Measurements from ENCODE around the gene PEAK3.

The PEAK3 gene

DNA sequence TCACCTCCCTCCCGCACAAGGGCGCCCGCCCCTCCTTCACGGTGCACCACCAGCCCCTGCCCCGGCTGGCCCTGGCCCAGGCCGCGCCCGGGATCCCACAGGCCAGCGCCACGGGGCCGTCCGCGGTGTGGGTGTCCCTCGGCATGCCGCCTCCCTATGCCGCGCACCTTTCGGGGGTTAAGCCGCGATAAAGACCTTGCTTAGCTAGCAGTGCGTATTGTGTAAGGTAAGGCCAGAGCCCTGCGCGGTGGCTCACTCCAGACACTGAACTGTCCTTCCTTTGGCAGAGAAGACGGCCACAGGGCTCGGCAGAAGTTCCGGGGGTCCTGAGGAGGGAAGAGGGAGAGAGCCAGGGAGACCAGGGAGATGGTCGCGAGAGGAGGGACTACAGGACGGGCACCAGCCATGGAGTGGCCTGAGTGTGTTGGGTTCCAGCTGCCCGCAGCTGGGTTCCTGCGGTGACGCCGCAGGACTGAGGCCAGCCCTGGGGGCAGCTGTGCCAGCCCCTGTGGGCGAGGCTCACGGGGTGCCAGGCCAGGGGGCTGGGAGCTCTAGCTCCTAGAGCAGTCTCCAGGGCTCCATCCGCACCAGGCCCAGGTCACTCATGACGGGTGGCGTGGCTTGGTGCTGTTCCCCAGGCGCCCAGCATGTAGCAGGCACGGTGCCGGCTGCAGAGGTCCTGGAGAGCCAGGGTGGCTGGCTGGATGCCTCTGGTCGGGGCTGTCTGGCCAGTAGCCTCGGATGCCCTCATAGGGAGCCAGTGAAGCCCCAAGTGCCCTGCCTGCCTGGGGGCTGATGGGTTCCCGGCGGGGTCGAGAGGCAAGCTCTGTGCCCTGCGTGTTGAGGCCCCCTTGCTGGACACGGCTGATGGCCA, 53.6 kb downstream of the PEAK3 start:
- no peak overlapping the region for H2BK15ac ChIP-seq (replicated peaks; ENCODE audit: low read depth)
- no peak overlapping the region for H4K8ac ChIP-seq (ENCODE audit: low read depth, low read length)
- no peak overlapping the region for H3K9ac ChIP-seq (ENCODE audit: low read length)
- H4K5ac ChIP-seq (ENCODE audit: low read length): no peak overlapping the region
- no peaks in the 10 kb centered on the region for H3K27me3 ChIP-seq (ENCODE audit: insufficient read depth, low read length, poor library complexity)
- DNase-seq: no peak
- H3K4ac ChIP-seq (ENCODE audit: low read depth, low read length): no peak overlapping the region
- H3K36me3 ChIP-seq (ENCODE audit: control insufficient read depth, insufficient read depth, low read length): peaks cover 5% of the 10 kb centered on the region
- H3K4me3 ChIP-seq (ENCODE audit: low read length): no peak overlapping the region
- H3K4me2 ChIP-seq (ENCODE audit: low read length): no peak overlapping the region
- WGBS (ENCODE audit: extremely low coverage, insufficient coverage, low lambda C conversion rate): no CpG with 5 or more reads among the region's 48 CpGs
- no peaks in the 10 kb centered on the region for H3K4me1 ChIP-seq (ENCODE audit: control insufficient read depth, low read depth, low read length)
- H3K18ac ChIP-seq (ENCODE audit: low read length): no peak overlapping the region
- no peak overlapping the region for H2BK5ac ChIP-seq (ENCODE audit: low read length)
- H3K56ac ChIP-seq (ENCODE audit: low read length): no peak overlapping the region
- no peak overlapping the region for H2AK5ac ChIP-seq (ENCODE audit: low read length)
- no peak overlapping the region for H3K27ac ChIP-seq (ENCODE audit: low read depth, low read length)
- no peak overlapping the region for H3K23ac ChIP-seq (ENCODE audit: low read length)
- H2BK120ac ChIP-seq (ENCODE audit: low read depth, low read length): no peak overlapping the region
- H3K79me1 ChIP-seq (ENCODE audit: low read length): peaks cover under 1% of the 10 kb centered on the region
- H3K79me2 ChIP-seq (ENCODE audit: control insufficient read depth, insufficient read depth, low read length): no peaks in the 10 kb centered on the region

DNA sequence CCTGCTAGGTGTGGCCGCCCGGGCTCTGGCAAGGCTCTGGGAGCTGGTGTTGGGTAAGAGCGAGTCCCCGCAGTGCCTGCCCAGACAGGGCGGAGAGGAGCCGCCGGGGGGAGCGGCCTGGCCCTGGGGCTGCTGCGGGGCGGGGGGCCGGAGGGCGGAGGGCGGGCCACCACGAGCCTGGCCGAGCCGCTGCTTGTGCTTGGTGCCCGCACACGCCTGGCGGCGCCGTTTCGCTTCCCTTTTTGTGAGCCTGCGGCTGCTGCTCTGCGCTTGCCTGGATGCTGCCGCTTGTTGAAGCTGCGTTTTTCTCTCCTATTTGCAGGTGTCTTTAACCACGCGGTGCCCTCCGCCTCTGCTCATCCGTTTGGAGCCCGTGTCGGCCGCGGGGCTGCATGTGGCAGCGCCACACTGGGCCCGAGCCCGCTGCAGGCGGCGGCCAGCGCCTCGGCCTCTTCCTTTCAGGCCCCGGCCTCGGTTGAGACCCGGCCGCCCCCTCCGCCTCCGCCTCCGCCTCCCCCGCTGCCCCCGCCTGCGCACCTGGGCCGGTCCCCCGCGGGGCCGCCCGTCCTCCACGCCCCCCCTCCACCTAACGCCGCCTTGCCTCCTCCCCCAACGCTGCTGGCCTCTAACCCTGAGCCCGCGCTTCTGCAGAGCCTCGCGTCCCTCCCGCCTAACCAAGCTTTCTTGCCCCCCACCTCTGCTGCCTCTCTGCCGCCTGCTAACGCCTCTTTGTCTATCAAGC, 54.4 kb downstream of the PEAK3 start:
- Histone ChIP-seq H2BK15ac (replicated peaks; ENCODE audit: low read depth) (no peak overlapping the region), H3K79me1 (ENCODE audit: low read length) (no peaks in the 10 kb centered on the region), H3K4me2 (ENCODE audit: low read length) (no peak overlapping the region), H3K4me1 (ENCODE audit: control insufficient read depth, low read depth, low read length) (no peaks in the 10 kb centered on the region), H3K27me3 (ENCODE audit: insufficient read depth, low read length, poor library complexity) (no peaks in the 10 kb centered on the region), H2AK5ac (ENCODE audit: low read length) (no peak overlapping the region), H4K8ac (ENCODE audit: low read depth, low read length) (no peak overlapping the region), H2BK120ac (ENCODE audit: low read depth, low read length) (no peak overlapping the region), H3K4ac (ENCODE audit: low read depth, low read length) (no peak overlapping the region), H2BK5ac (ENCODE audit: low read length) (no peak overlapping the region), H3K56ac (ENCODE audit: low read length) (no peak overlapping the region), H3K18ac (ENCODE audit: low read length) (no peak overlapping the region), H3K4me3 (ENCODE audit: low read length) (no peak overlapping the region), H3K27ac (ENCODE audit: low read depth, low read length) (no peak overlapping the region), H3K23ac (ENCODE audit: low read length) (no peak overlapping the region), H3K9ac (ENCODE audit: low read length) (no peak overlapping the region), H4K5ac (ENCODE audit: low read length) (no peak overlapping the region), H3K79me2 (ENCODE audit: control insufficient read depth, insufficient read depth, low read length) (no peaks in the 10 kb centered on the region), H3K36me3 (ENCODE audit: control insufficient read depth, insufficient read depth, low read length) (peaks cover 5% of the 10 kb centered on the region)
- WGBS (ENCODE audit: extremely low coverage, insufficient coverage, low lambda C conversion rate): no CpG with 5 or more reads among the region's 67 CpGs
- DNase-seq: no peak

DNA sequence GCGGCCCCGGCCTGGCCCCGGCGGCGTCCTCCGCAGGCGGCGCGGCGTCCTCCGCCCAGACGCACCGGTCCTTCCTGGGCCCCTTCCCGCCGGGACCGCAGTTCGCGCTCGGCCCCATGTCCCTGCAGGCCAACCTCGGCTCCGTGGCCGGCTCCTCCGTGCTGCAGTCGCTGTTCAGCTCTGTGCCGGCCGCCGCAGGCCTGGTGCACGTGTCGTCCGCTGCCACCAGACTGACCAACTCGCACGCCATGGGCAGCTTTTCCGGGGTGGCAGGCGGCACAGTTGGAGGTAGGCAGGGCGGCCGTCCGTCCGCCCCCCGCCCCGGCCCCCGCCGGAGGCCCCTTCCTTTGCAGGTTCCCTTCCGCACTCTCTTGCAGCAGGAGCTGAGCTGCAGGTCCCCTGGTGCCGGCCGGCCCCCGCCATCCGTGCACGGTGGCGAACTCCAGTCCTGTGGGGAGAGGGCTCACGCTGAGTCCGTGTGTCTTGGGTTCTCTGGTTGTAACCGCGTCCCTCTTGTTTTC, 55.1 kb downstream of the PEAK3 start:
- Histone ChIP-seq H3K4me3 (ENCODE audit: low read length) (no peak overlapping the region), H2AK5ac (ENCODE audit: low read length) (no peak overlapping the region), H3K79me1 (ENCODE audit: low read length) (no peaks in the 10 kb centered on the region), H3K23ac (ENCODE audit: low read length) (no peak overlapping the region), H3K4ac (ENCODE audit: low read depth, low read length) (no peak overlapping the region), H2BK15ac (replicated peaks; ENCODE audit: low read depth) (no peak overlapping the region), H3K18ac (ENCODE audit: low read length) (no peak overlapping the region), H3K4me2 (ENCODE audit: low read length) (no peak overlapping the region), H3K56ac (ENCODE audit: low read length) (no peak overlapping the region), H2BK120ac (ENCODE audit: low read depth, low read length) (no peak overlapping the region), H4K8ac (ENCODE audit: low read depth, low read length) (no peak overlapping the region), H3K4me1 (ENCODE audit: control insufficient read depth, low read depth, low read length) (no peaks in the 10 kb centered on the region), H3K36me3 (ENCODE audit: control insufficient read depth, insufficient read depth, low read length) (peaks cover 5% of the 10 kb centered on the region), H2BK5ac (ENCODE audit: low read length) (no peak overlapping the region), H3K27me3 (ENCODE audit: insufficient read depth, low read length, poor library complexity) (no peaks in the 10 kb centered on the region), H3K79me2 (ENCODE audit: control insufficient read depth, insufficient read depth, low read length) (no peaks in the 10 kb centered on the region), H3K27ac (ENCODE audit: low read depth, low read length) (no peak overlapping the region), H4K5ac (ENCODE audit: low read length) (no peak overlapping the region), H3K9ac (ENCODE audit: low read length) (no peak overlapping the region)
- DNase-seq: no peak
- WGBS (ENCODE audit: extremely low coverage, insufficient coverage, low lambda C conversion rate): no CpG with 5 or more reads among the region's 53 CpGs

DNA sequence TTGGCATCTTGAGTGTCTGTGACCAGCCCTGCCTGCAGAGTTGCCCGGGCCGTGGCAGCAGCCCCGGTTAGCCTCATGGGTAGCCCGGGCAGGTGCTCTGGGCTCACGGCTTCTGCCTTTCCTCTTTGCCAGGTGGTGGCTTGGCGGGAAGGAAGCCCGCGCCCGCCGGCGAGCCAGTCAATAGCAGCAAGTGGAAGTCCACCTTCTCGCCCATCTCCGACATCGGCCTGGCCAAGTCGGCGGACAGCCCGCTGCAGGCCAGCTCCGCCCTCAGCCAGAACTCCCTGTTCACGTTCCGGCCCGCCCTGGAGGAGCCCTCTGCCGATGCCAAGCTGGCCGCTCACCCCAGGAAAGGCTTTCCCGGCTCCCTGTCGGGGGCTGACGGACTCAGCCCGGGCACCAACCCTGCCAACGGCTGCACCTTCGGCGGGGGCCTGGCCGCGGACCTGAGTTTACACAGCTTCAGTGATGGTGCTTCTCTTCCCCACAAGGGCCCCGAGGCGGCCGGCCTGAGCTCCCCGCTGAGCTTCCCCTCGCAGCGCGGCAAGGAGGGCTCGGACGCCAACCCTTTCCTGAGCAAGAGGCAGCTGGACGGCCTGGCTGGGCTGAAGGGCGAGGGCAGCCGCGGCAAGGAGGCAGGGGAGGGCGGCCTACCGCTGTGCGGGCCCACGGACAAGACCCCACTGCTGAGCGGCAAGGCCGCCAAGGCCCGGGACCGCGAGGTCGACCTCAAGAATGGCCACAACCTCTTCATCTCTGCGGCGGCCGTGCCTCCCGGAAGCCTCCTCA, 55.7 kb downstream of the PEAK3 start:
- H2BK15ac ChIP-seq (replicated peaks; ENCODE audit: low read depth): no peak overlapping the region
- no peak overlapping the region for H2BK120ac ChIP-seq (ENCODE audit: low read depth, low read length)
- H3K9ac ChIP-seq (ENCODE audit: low read length): no peak overlapping the region
- H3K4me1 ChIP-seq (ENCODE audit: control insufficient read depth, low read depth, low read length): no peaks in the 10 kb centered on the region
- H4K5ac ChIP-seq (ENCODE audit: low read length): no peak overlapping the region
- no peak overlapping the region for H2AK5ac ChIP-seq (ENCODE audit: low read length)
- no peak overlapping the region for H3K23ac ChIP-seq (ENCODE audit: low read length)
- no peaks in the 10 kb centered on the region for H3K27me3 ChIP-seq (ENCODE audit: insufficient read depth, low read length, poor library complexity)
- no peak for DNase-seq
- H3K27ac ChIP-seq (ENCODE audit: low read depth, low read length): no peak overlapping the region
- no CpG with 5 or more reads among the region's 59 CpGs for WGBS (ENCODE audit: extremely low coverage, insufficient coverage, low lambda C conversion rate)
- H3K79me2 ChIP-seq (ENCODE audit: control insufficient read depth, insufficient read depth, low read length): no peaks in the 10 kb centered on the region
- no peak overlapping the region for H3K4ac ChIP-seq (ENCODE audit: low read depth, low read length)
- peaks cover 3% of the 10 kb centered on the region for H3K36me3 ChIP-seq (ENCODE audit: control insufficient read depth, insufficient read depth, low read length)
- H3K4me3 ChIP-seq (ENCODE audit: low read length): no peak overlapping the region
- no peak overlapping the region for H3K56ac ChIP-seq (ENCODE audit: low read length)
- no peak overlapping the region for H3K4me2 ChIP-seq (ENCODE audit: low read length)
- no peak overlapping the region for H2BK5ac ChIP-seq (ENCODE audit: low read length)
- H3K18ac ChIP-seq (ENCODE audit: low read length): no peak overlapping the region
- H3K79me1 ChIP-seq (ENCODE audit: low read length): no peaks in the 10 kb centered on the region
- H4K8ac ChIP-seq (ENCODE audit: low read depth, low read length): no peak overlapping the region

DNA sequence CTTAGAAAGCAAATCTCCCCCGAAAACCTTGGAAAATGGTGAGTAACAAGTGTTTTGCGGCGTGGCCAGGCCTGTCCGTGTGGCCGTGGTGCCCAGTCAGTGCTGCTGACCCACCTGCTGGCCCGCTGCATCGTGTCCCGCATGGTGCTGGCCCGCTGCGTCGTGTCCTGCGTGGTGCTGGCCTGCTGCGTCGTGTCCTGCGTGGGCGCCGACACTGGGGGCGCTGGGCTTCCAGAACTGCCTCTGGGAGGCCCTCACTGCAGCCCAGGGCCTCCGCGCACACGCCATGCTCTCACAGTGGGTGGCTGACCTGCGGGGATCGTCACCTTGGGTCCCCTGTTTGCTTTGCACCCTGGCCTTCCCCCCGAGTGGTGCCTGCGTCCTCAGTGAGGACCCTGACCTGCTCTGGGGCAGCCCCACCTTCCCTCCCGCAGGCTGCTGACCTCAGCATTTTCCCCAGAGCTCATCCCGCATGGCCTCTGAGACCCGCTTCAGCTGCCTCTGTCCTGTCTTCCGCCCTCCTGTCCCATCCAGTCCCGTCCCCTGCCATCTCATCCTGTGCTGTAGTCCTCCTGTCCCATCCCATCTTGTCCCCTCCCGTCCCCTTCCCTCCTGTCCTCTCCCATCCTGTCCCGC, 56.4 kb downstream of the PEAK3 start:
- Histone ChIP-seq H3K4me2 (ENCODE audit: low read length) (no peak overlapping the region), H3K27ac (ENCODE audit: low read depth, low read length) (no peak overlapping the region), H3K23ac (ENCODE audit: low read length) (no peak overlapping the region), H3K9ac (ENCODE audit: low read length) (no peak overlapping the region), H3K27me3 (ENCODE audit: insufficient read depth, low read length, poor library complexity) (no peaks in the 10 kb centered on the region), H2BK5ac (ENCODE audit: low read length) (no peak overlapping the region), H3K4me3 (ENCODE audit: low read length) (no peak overlapping the region), H2BK120ac (ENCODE audit: low read depth, low read length) (no peak overlapping the region), H2AK5ac (ENCODE audit: low read length) (no peak overlapping the region), H3K4me1 (ENCODE audit: control insufficient read depth, low read depth, low read length) (no peaks in the 10 kb centered on the region), H3K79me1 (ENCODE audit: low read length) (no peaks in the 10 kb centered on the region), H3K36me3 (ENCODE audit: control insufficient read depth, insufficient read depth, low read length) (peaks cover 3% of the 10 kb centered on the region), H2BK15ac (replicated peaks; ENCODE audit: low read depth) (no peak overlapping the region), H3K56ac (ENCODE audit: low read length) (no peak overlapping the region), H4K8ac (ENCODE audit: low read depth, low read length) (no peak overlapping the region), H3K79me2 (ENCODE audit: control insufficient read depth, insufficient read depth, low read length) (no peaks in the 10 kb centered on the region), H4K5ac (ENCODE audit: low read length) (no peak overlapping the region), H3K4ac (ENCODE audit: low read depth, low read length) (no peak overlapping the region), H3K18ac (ENCODE audit: low read length) (no peak overlapping the region)
- no peak for DNase-seq
- WGBS (ENCODE audit: extremely low coverage, insufficient coverage, low lambda C conversion rate): no CpG with 5 or more reads among the region's 32 CpGs

All from mesendoderm (in vitro differentiated cells).